ENCODE data around the gene RSRC1.
"Not testable (repeated sequence)": the region's sequence is repeated elsewhere in the genome, so short reads cannot be mapped to it uniquely, and the experiment has no call there.

Gene RSRC1, protein sequence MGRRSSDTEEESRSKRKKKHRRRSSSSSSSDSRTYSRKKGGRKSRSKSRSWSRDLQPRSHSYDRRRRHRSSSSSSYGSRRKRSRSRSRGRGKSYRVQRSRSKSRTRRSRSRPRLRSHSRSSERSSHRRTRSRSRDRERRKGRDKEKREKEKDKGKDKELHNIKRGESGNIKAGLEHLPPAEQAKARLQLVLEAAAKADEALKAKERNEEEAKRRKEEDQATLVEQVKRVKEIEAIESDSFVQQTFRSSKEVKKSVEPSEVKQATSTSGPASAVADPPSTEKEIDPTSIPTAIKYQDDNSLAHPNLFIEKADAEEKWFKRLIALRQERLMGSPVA

DNA sequence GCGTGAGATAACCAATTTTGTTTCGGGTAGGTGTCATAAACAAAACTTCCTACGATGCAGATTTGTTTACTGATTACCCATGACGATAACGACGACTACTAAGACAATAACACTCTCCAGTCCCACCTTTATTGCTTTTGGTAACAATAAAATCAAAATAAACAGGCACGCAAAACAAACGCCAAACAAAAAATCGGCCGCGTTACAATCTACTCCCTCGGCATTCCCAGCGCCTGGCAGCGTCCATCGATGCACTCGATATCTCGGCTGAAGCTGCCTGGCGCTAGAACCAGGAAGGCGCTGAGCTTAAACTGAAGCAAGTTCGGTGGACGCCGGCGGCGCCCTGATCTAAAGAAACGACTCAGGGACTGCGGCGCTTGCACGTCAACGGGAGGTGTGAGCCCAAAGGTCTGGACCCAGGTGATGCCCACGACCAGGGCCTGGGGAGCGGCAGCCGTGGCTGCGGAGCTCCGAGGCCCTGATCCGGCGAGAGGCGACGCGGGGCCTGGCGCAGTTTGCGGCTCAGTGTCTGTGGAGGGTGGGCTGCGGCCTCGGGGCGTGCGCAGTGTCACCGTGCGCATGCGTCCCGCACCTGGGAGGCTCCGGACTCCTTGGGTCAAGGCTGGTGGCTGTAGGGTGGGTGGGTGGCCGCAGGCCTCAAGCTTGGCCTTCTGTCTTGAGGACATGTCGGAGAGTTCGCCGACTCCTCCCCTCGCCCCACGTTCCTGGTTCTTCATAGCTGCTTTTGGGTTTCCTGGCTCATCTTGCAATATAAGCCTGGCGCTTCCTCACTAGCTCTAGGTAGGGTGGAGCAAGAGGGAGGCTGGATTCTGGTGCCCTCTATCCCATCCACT, at the start of gene RSRC1:
Gene RSRC1, plus strand, starts transcription at position 286 of the 854 bp plus-strand sequence. CDS start 12,016 bp downstream, outside the sequence.
- peak; percentile 97 for DNase-seq

DNA sequence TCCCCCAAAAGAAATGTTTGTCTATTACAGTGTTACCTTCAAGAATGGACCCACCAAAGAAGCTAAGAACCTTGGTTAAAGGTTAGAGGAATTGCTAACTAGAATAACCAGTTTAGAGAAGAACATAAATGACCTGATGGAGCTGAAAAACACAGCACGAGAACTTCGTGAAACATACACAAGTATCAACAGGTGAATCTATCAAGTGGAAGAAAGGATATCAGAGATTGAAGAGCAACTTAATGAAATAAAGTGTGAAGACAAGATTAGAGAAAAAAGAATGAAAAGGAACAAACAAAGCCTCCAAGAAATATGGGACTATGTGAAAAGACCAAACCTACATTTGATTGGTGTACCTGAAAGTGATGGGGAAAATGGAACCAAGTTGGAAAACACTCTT, 44.3 kb upstream of the RSRC1 start:
- not testable (repeated sequence) for DNase-seq

- no peak for DNase-seq
Measured at GRCh38 chr3:158072790-158073189, 37.1 kb upstream of the RSRC1 start.

- no peak for DNase-seq
Measured at GRCh38 chr3:158074591-158074990, 35.3 kb upstream of the RSRC1 start.

- no peak for DNase-seq
Measured at GRCh38 chr3:158079599-158079998, 30.3 kb upstream of the RSRC1 start.

- no peak for DNase-seq
Measured at GRCh38 chr3:158084651-158085050, 25.2 kb upstream of the RSRC1 start.

DNA sequence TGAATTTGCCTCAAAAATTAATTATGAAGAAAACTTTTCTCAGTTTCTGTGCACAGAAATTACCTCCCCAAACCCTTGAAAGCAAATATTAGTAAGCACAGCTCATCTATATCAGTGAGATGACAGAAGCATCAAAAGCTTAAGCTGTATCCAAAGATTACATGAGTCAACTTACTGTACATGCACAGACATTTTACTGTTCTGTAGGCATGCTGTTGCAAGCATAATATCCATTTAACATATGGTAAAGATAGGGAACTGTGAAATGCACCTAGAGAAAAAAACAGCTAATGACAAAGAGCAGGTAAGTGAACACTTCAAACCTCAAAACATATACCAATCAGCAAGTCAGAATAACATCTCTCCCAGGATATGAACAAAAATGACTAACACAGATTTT, 24.5 kb upstream of the RSRC1 start:
- peak; percentile 91 for DNase-seq

DNA sequence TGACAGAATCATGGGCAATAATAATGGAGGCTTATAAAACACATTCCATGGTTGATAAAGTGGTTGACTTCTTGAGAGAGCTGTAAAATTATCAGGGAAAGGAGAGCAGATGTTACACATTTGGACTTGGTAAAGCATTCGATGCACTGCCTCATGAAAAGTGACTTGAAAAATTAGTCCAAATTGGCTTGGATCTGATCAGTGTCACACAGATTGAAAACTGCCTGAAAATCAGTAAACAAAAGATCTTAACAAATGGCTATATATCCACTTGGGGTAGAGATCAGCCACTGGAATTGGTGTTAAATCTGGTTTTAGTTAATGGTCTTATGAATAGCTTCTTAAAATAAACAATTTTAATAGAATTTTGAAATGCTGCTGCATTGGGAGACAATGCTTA, 24.0 kb upstream of the RSRC1 start:
- DNase-seq = peak; percentile 74

- no peak for DNase-seq
Measured at GRCh38 chr3:158086361-158086760, 23.5 kb upstream of the RSRC1 start.

DNA sequence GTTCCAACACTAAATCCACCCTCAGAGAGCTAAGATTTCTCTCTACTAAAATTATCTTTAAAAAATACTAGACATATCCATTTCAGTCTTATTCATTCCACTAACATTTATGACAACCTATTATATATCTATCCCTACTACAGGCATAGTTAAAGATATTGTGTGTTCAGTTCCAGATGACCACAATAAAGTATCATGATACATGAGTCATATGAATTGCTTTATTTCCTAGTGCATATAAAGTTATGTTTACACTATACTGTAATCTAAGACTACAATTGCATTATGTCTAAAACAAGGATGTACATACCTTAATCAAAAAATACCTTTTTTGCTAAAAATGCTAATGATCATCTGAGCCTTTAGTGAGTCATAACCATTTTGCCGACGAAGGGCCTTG, 23.1 kb upstream of the RSRC1 start:
- no peak for DNase-seq

DNA sequence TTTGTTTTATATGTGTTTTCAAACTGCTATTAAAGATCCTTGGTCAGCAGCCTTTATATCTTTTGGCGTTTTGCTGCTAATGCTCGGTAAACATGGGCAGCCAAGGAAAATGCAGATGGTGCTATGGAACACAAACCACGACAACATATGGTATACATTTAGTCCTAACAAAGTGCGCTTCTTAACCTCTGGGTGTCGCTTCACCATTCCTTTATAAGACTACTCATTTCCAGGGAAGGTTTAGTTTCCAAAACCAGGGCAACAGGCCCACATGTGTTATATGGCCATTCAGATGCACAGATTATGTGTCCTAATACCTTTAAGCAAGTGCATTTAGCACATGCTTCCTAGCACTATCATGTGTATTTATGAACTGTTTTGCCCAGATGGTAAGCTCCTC, 18.4 kb upstream of the RSRC1 start:
- peak; percentile 63 for DNase-seq

DNA sequence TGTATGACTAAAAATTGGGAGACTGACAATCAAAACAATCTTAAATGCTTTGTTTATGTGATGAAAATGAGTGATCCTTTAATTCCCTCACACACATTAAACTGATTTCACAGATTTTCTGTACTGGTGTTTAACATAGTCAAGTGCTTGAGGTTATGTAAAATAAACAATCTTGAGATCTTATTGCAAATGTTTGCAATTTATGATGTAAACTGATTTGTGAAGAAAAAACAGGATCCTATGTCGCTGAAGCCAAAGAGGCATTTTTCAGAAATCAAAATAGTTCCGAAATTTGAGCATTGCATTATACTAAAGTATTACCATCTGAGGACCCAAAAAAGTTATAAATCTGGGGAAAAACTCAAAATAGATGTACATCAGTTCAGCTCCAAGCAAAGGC, 16.4 kb upstream of the RSRC1 start:
- DNase-seq = no peak

DNA sequence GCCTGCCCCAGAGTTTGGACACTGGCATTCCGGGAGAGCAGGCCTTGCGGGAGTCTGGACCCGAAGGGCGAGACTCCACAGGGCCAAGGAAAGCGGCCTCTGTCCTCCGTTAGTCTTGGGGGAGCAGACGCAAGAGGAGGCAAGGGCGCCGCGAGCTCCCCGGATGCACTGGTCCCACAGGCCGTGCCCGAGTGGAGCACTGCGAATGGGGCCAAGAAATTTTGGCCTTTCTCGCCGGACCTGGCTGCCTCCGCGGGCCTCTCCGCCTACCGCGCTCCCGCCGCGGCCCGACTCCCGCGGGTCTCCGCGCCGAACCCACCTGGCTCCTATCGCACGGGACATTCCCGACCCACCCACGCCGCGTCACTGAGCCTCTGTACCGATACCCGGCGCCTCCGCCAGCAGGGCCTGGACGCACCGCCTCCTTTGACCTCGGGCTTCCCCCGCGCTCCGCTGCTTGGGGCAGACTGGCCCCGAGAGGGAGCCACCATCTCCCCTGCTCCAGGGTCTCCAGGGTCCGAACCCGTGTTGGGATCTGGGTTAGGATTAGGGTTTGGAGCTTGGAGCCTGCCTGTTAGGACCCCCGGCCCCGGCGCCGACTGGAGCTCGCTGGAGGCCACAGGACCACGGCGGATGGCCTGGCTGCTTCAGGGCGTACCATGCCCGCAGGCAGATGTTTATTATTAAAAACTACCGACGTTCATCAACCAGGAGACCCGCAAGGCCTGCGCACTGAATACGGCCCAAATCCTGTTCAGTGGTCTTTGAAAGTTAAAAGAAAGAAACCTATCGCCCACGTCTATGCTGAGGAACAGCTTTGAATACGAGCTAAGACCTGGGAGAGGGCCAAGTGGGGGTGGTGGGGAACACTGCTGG, 15.4 kb upstream of the RSRC1 start:
- no peak for DNase-seq

GRCh38 chr3:158095111-158095813, 14.6 kb upstream of the RSRC1 start:
- no peak for DNase-seq

DNA sequence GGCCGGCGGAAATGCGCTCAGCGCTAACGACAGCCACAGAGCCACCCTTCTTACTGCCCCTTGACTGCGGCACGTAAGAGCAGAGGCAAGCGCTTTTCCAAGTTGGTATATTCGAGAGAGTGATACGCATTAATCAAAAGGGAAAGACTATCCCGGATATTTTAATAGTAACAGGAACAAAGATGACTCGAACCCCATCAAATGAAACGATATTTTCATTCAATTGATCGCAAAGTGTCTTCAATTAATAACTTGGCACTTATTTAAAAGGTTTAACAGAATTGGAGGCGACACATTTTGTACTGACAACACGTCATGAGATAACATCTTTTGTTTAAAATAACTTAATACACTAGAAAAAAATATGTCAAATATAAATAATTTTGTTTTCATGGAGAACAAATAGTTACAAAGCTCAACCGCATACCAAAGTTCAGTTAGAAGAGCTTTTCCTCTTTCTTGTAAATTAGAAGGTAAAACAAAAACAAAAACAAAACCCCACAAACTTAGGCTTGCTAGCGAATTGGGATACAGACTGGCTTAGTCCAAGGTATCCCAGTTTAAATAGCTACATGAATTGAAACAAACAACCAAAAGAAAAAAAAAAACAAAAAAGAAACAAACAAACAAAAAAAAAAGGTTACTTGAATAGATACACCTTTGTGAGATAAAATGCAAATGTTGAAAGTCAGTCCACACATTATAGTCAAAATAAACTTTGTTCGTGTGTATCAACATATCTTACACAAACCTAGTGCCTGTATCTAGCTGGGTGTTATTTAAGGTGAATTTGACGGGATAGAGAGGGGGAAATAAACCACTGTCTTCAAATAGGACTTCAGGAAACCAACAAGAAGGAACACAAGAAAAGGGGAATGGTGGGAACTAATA, 13.8 kb upstream of the RSRC1 start:
- no peak for DNase-seq

DNA sequence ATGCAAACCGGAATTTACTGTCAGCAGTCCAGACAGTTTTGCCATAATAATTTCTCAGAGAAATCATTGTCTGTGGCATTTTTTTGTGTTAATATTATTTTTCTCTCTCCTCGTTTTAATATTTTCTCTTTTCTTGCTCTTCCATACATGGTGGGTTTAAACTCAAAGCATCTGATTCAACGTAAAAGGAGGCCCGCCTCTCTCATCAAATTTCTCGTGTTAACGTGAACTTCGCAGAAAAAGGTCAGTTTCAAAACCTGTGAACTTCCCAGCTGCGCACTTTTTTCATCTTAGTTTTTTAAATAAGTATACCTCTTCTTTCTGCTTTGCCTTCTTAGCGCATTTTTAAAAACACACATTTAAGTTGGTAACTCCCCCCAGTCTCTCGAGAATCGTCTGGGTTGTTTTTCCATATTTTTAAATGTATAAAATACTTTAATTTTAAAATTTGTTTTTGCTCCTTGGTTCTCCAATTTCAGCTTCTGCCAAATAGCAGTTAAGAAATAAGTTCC, 12.8 kb upstream of the RSRC1 start:
- no peak for DNase-seq

GRCh38 chr3:158097593-158098308, 12.1 kb upstream of the RSRC1 start:
- peak; percentile 76 for DNase-seq

- no peak for DNase-seq
Measured at GRCh38 chr3:158098309-158098639, 11.6 kb upstream of the RSRC1 start.

GRCh38 chr3:158098834-158099424, 11.0 kb upstream of the RSRC1 start:
- no peak for DNase-seq

DNA sequence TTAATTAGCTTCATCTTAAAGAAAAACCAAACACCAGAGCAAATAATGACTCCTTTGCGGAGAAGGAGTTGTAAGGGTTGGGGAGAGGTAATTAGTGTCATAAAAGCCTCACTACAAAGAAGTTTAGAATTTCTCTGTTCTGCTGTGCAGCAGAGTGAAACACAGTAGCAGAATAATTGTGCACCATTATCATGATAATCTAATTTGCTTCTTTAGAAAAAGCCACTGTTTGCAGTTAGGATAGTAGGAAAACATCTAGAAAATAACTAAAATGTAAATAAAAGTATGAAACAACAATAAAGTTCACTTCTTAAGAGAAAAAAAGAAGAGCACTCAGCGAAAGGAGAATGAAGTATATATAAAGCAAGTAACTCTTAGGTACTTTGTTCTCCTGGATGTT, 9.2 kb upstream of the RSRC1 start:
- no peak for DNase-seq

Measured in NCI-H2171 treated with DMSO at 0.1 percent for 48 hours (cell line).